ENCODE measurements around the gene DHFR2.

The DHFR2 gene

DNA sequence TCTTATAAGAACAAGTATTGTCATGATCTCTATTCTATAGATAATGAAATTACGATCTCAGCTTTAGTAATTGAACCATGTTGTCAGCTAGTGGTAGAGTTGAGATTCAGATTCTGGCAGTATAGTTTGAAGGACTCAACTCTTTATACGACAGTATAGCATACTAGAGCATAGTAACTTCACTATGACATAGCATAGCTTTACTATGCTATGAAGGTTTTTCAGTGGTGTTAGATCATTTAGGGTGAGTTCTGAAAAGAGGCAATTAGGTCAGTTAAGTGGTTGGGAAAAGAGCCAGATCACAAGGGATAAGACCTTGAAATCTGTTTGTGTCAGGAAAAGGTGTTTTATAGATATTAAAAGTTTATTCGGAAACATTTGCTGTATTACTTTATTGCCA lies 42.4 kb downstream of the DHFR2 start:
- no peaks in the 10 kb centered on the region for H3K27me3 ChIP-seq (ENCODE audit: control insufficient read depth, insufficient read depth, low read length)
- H3K9me3 ChIP-seq (ENCODE audit: control insufficient read depth, insufficient read depth, low read length): no peaks in the 10 kb centered on the region
- no peak overlapping the region for H3K9ac ChIP-seq (ENCODE audit: low read depth, low read length)
- no peak overlapping the region for H3K4me3 ChIP-seq (ENCODE audit: low read depth, low read length)
- no peaks in the 10 kb centered on the region for H3K36me3 ChIP-seq (ENCODE audit: control insufficient read depth, insufficient read depth, low read length)
- no peaks in the 10 kb centered on the region for H3K4me1 ChIP-seq (ENCODE audit: control insufficient read depth, insufficient read depth, low read length)

DNA sequence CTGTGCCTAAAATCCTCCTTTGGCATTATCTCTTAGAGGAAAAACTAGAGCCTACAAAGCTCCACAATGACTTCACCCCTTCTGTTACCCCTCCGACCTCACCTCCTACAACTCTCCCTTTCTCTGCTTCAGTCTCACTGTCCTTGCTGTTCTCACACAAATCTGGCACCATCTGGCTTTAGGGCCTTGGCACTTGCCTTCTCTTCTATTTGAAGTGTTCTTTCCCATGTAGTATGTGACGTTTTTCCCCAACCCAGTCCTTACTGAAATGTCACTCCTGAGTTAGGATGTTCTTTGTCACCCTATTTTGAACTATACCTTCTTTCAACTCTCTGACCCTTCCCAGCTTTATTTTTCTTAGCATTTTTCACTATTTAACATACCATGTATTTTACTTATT lies 43.1 kb downstream of the DHFR2 start:
- Histone ChIP-seq H3K27me3 (ENCODE audit: control insufficient read depth, insufficient read depth, low read length) (no peaks in the 10 kb centered on the region), H3K9me3 (ENCODE audit: control insufficient read depth, insufficient read depth, low read length) (no peaks in the 10 kb centered on the region), H3K4me1 (ENCODE audit: control insufficient read depth, insufficient read depth, low read length) (no peaks in the 10 kb centered on the region), H3K9ac (ENCODE audit: low read depth, low read length) (no peak overlapping the region), H3K36me3 (ENCODE audit: control insufficient read depth, insufficient read depth, low read length) (no peaks in the 10 kb centered on the region), H3K4me3 (ENCODE audit: low read depth, low read length) (no peak overlapping the region)

DNA sequence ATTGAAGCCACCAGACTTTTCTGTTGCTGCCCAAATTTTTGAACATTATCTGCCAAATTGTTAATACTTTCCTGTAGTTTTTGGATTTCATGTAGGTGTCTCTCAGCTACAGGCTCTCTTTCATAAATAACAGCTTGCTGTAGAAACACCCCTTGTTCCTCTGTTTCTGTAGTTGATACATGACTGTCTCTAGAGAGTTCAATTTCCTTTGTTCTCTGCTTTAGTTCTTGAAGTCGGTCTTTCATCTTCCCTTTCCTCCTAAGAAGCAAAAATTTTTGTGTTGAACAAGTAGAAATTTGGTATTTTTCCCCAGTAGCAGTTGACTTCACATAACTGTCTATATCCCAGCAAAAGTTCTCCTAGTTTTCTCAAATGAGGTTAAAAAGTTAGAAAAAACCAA lies 47.7 kb downstream of the DHFR2 start:
- Histone ChIP-seq H3K4me3 (ENCODE audit: low read depth, low read length) (no peak overlapping the region), H3K9ac (ENCODE audit: low read depth, low read length) (no peak overlapping the region), H3K36me3 (ENCODE audit: control insufficient read depth, insufficient read depth, low read length) (no peaks in the 10 kb centered on the region), H3K9me3 (ENCODE audit: control insufficient read depth, insufficient read depth, low read length) (no peaks in the 10 kb centered on the region), H3K4me1 (ENCODE audit: control insufficient read depth, insufficient read depth, low read length) (no peaks in the 10 kb centered on the region), H3K27me3 (ENCODE audit: control insufficient read depth, insufficient read depth, low read length) (no peaks in the 10 kb centered on the region)

DNA sequence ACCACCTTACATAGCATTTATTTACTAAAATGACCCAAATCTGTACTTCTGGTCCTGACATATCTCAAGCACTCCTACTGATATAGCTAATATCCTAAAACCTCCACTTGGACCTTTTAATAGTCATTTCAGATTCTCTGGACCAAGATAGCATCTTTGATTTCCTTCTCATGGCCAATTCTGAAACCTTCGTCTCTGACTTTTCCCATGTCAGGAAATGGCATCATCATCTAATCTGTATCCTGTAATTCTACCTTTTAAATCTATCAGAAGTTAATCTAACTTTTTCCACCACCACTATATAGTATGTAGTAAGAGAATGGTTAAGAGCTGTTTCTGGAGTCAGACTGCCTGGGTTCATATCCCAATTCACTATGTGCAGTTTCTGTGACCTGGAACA lies 50.5 kb downstream of the DHFR2 start:
- H3K9ac ChIP-seq (ENCODE audit: low read depth, low read length): no peak overlapping the region

DNA sequence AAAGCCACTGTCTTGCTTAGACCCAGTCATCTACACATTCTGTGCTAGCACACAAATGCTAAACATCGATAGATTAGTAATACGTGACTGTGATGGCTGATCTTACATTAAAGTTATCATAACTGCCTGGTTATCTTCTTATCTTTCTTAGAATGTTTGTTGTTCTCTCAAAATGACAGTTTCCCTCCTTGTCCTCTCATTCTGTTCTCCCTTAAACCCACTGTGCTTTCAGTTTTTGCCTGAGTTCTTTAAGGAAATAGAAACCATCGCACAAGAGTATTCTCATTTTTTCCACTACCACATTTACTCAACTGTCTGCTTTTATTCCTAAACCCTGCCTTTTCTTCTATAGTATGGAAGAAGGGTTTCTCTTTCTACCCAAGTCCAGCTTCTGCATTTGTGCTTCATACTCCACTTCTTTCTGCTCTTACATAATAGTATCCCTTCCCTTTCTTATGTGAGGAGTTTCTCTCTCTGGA lies 51.4 kb downstream of the DHFR2 start:
- Histone ChIP-seq H3K9ac (ENCODE audit: low read depth, low read length) (no peak overlapping the region), H3K4me1 (ENCODE audit: control insufficient read depth, insufficient read depth, low read length) (no peaks in the 10 kb centered on the region), H3K4me3 (ENCODE audit: low read depth, low read length) (no peak overlapping the region), H3K9me3 (ENCODE audit: control insufficient read depth, insufficient read depth, low read length) (no peaks in the 10 kb centered on the region), H3K27me3 (ENCODE audit: control insufficient read depth, insufficient read depth, low read length) (no peaks in the 10 kb centered on the region), H3K36me3 (ENCODE audit: control insufficient read depth, insufficient read depth, low read length) (no peaks in the 10 kb centered on the region)

More for the DNA sequence above, 50.5 kb downstream of the DHFR2 start:
- Histone ChIP-seq H3K36me3 (ENCODE audit: control insufficient read depth, insufficient read depth, low read length) (no peaks in the 10 kb centered on the region), H3K9me3 (ENCODE audit: control insufficient read depth, insufficient read depth, low read length) (no peaks in the 10 kb centered on the region), H3K4me3 (ENCODE audit: low read depth, low read length) (no peak overlapping the region), H3K4me1 (ENCODE audit: control insufficient read depth, insufficient read depth, low read length) (no peaks in the 10 kb centered on the region), H3K27me3 (ENCODE audit: control insufficient read depth, insufficient read depth, low read length) (no peaks in the 10 kb centered on the region)

DNA sequence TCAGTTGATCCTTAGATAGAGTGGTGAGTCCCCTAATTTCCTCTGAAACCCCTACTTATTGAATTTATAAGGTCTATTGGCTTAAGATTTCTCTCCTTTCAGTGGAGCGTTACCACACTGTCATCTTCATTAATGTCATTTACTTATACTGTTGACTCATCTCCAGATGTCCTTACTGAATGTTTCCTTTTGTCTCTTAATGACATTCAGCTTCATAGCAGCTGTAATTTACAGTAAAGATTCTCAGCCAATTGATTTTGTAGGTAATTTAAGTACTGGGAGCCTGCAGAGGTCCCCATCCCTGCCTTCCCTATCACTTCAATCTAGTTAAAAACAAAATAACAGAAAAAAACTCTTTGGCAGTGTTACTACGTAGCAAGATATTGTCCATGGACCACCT lies 53.1 kb downstream of the DHFR2 start:
- H3K27me3 ChIP-seq (ENCODE audit: control insufficient read depth, insufficient read depth, low read length): no peaks in the 10 kb centered on the region
- no peaks in the 10 kb centered on the region for H3K36me3 ChIP-seq (ENCODE audit: control insufficient read depth, insufficient read depth, low read length)
- no peak overlapping the region for H3K9ac ChIP-seq (ENCODE audit: low read depth, low read length)
- no peaks in the 10 kb centered on the region for H3K9me3 ChIP-seq (ENCODE audit: control insufficient read depth, insufficient read depth, low read length)
- no peak overlapping the region for H3K4me3 ChIP-seq (ENCODE audit: low read depth, low read length)
- no peaks in the 10 kb centered on the region for H3K4me1 ChIP-seq (ENCODE audit: control insufficient read depth, insufficient read depth, low read length)

DNA sequence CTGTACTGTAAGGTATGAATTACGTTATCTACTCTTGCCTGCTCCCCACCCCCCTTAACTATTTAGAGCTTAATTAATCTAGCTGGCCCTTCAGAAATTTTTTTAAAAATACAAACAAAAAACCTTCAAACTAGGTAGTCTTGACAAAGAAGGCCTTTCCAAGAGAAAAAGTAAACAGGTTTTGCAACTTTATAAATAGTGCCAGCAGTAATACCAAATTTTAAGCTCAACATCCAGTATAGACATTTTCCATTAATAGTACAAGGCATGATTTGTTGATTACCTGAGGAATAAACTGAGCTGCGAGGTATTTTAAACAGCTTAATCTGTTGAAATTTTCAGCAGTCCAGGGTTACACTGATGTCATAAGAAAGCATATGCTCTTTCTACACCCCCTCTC lies 54.5 kb downstream of the DHFR2 start:
- H3K36me3 ChIP-seq (ENCODE audit: control insufficient read depth, insufficient read depth, low read length): no peaks in the 10 kb centered on the region
- H3K4me1 ChIP-seq (ENCODE audit: control insufficient read depth, insufficient read depth, low read length): no peaks in the 10 kb centered on the region
- no peak overlapping the region for H3K9ac ChIP-seq (ENCODE audit: low read depth, low read length)
- no peaks in the 10 kb centered on the region for H3K9me3 ChIP-seq (ENCODE audit: control insufficient read depth, insufficient read depth, low read length)
- H3K27me3 ChIP-seq (ENCODE audit: control insufficient read depth, insufficient read depth, low read length): no peaks in the 10 kb centered on the region
- no peak overlapping the region for H3K4me3 ChIP-seq (ENCODE audit: low read depth, low read length)
